ENCODE measurements around the gene ENO1. TPM values are rescaled to one million over a fixed set of nuclear protein-coding genes. Genes with fewer than 3 reads are reported as not detected.

ENO1 gene
- total and polyA plus RNA-seq, 9 of the 15 experiments (the other 6 are each of a cell fraction or from before 2014, with no cell fraction given), result 2,249 to 7,472 (median 2,868) TPM

- no peak for TF ChIP-seq ATF6 (CRISPR knock-in tag; IDR thresholded peaks at IDR 0.05)
- no peak for TF ChIP-seq PREB (CRISPR knock-in tag; IDR thresholded peaks at IDR 0.05)
- no peak; the same call in 1 of the 2 replicates for TF ChIP-seq NFATC3 (IDR thresholded peaks at IDR 0.05)
- TF ChIP-seq BCL6 (CRISPR knock-in tag; IDR thresholded peaks at IDR 0.05), result no peak
- TF ChIP-seq E4F1 (CRISPR knock-in tag; IDR thresholded peaks at IDR 0.05; ENCODE audit: borderline replicate concordance), result no peak
- no peak for TF ChIP-seq RBM39 (optimal IDR thresholded peaks at IDR 0.05; ENCODE audit: low read depth, low read length)
- no peak for TF ChIP-seq SRSF7 (optimal IDR thresholded peaks at IDR 0.05; ENCODE audit: low read depth, low read length)
- TF ChIP-seq HINFP (tag; conservative IDR thresholded peaks at IDR 0.05; ENCODE audit: low read depth), result no peak
- TF ChIP-seq RREB1 (CRISPR knock-in tag; IDR thresholded peaks at IDR 0.05), result 0 out of 2 replicates have a peak, but pooled peaks have one; percentile 12
- TF ChIP-seq ZNF316 (IDR thresholded peaks at IDR 0.05), result no peak
- TF ChIP-seq EHMT2 (IDR thresholded peaks at IDR 0.05), result 0 out of 2 replicates have a peak, but pooled peaks have one; percentile 18
- no peak for TF ChIP-seq HES1 (IDR thresholded peaks at IDR 0.05; ENCODE audit: low read depth)
- no peak for TF ChIP-seq EGR1 (conservative IDR thresholded peaks at IDR 0.05)
Measured at GRCh38 chr1:8814865-8815264, 63.6 kb downstream of the ENO1 start (continued).
